ENCODE results near the gene CGN. TPM values are rescaled to one million over a fixed set of nuclear protein-coding genes. Genes with fewer than 3 reads are reported as not detected.

Gene CGN
- polyA plus RNA-seq, 1 donor = 145 TPM

DNA sequence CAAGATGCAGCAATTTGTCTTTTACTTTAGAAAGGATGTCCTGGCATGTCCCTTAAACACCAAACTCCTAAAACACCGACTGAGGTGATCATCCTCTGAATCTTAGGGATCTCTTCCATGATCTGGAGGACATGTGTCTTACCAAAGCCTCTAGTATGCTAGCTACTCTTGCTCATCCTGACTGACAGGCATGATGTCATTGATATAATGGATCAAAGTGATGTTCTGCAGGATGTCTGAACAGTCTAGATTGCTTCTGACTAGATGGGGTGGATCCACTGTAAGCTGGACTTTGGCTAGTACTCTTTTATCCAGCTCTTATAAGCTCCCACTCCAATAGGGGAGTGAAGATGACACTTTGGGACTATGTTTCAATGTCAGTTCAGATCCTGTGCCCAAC lies 11.3 kb upstream of the CGN start:
- H3K27ac ChIP-seq (ENCODE audit: low read length) = peak overlapping the region; percentile 74
- DNase-seq = no peak
- WGBS (ENCODE audit: insufficient coverage, low lambda C conversion rate) = no CpG with 5 or more reads among the region's 1 CpG
- no peaks in the 10 kb centered on the region for H3K27me3 ChIP-seq (ENCODE audit: control insufficient read depth, insufficient read depth, low read length)
- H3K9me3 ChIP-seq (ENCODE audit: control insufficient read depth, low read depth, low read length) = no peaks in the 10 kb centered on the region
- H3K4me3 ChIP-seq (ENCODE audit: low read length) = no peak overlapping the region
- H3K4me1 ChIP-seq (ENCODE audit: control insufficient read depth, insufficient read depth, low read length) = peaks cover 44% of the 10 kb centered on the region
- no peaks in the 10 kb centered on the region for H3K36me3 ChIP-seq (ENCODE audit: control insufficient read depth, insufficient read depth, low read length)

DNA sequence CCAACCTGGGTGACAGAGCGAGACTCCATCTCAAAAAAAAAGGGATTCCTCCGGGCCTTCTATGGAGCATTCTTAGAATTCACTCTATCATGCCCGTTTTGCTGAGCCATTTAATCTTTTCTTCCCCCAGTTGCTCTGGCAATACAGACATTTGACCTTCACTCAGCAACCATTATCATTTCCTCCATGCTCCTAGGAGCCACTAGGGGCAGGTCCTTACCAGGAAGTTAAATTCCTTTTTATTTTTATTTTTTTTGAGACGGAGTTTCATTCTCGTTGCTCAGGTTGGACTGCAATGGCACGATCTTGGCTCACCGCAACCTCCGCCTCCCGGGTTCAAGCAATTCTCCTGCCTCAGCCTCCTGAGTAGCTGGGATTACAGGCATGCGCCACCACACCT lies 9.7 kb upstream of the CGN start:
- H3K27ac ChIP-seq (ENCODE audit: low read length) = peak overlapping the region; percentile 86
- WGBS (ENCODE audit: insufficient coverage, low lambda C conversion rate) = no CpG with 5 or more reads among the region's 10 CpGs
- peak; percentile 58 to 86 for DNase-seq

DNA sequence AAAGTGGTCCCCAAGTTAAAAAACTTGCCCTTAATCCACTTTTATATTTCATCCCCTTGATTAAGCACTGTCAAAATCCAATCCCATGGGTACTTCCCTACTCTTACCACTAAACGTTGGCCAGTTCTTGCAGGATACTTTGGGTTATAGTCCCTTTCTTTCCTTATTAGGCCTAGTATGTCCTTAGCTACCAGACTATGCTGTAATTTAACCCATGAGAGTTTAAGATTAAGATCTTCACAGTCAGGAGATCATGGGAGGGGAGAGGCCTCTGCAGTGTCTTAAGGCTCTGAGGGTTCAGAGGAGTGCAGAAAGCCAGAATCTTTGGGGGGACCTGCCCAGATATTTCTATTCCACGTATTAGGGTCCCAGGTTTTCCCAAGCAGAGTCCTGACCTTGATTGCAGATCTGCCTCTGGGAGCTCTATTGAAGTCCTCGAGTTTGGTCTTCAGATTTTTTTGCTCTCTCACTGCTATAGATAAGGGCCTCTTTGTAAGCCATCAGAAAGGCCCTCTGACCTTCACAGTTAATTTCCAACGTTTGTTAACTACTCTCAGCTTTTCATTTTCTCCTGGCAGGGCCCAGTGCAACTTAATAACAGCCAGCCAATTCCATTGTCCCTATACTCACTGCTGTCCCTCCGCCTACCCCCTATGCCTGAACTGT lies 9.0 kb upstream of the CGN start:
- Histone ChIP-seq H3K27me3 (ENCODE audit: control insufficient read depth, insufficient read depth, low read length) (no peaks in the 10 kb centered on the region), H3K9me3 (ENCODE audit: control insufficient read depth, low read depth, low read length) (no peaks in the 10 kb centered on the region), H3K4me3 (ENCODE audit: low read length) (no peak overlapping the region), H3K27ac (ENCODE audit: low read length) (peak overlapping the region; percentile 86), H3K36me3 (ENCODE audit: control insufficient read depth, insufficient read depth, low read length) (no peaks in the 10 kb centered on the region), H3K4me1 (ENCODE audit: control insufficient read depth, insufficient read depth, low read length) (peaks cover 36% of the 10 kb centered on the region)
- peak in 1 of 2 donors; percentile 75 for DNase-seq
- no CpG with 5 or more reads among the region's 5 CpGs for WGBS (ENCODE audit: insufficient coverage, low lambda C conversion rate)

More for the DNA sequence above, 9.7 kb upstream of the CGN start:
- H3K4me3 ChIP-seq (ENCODE audit: low read length) = no peak overlapping the region
- no peaks in the 10 kb centered on the region for H3K9me3 ChIP-seq (ENCODE audit: control insufficient read depth, low read depth, low read length)
- no peaks in the 10 kb centered on the region for H3K27me3 ChIP-seq (ENCODE audit: control insufficient read depth, insufficient read depth, low read length)
- peaks cover 36% of the 10 kb centered on the region for H3K4me1 ChIP-seq (ENCODE audit: control insufficient read depth, insufficient read depth, low read length)
- no peaks in the 10 kb centered on the region for H3K36me3 ChIP-seq (ENCODE audit: control insufficient read depth, insufficient read depth, low read length)

DNA sequence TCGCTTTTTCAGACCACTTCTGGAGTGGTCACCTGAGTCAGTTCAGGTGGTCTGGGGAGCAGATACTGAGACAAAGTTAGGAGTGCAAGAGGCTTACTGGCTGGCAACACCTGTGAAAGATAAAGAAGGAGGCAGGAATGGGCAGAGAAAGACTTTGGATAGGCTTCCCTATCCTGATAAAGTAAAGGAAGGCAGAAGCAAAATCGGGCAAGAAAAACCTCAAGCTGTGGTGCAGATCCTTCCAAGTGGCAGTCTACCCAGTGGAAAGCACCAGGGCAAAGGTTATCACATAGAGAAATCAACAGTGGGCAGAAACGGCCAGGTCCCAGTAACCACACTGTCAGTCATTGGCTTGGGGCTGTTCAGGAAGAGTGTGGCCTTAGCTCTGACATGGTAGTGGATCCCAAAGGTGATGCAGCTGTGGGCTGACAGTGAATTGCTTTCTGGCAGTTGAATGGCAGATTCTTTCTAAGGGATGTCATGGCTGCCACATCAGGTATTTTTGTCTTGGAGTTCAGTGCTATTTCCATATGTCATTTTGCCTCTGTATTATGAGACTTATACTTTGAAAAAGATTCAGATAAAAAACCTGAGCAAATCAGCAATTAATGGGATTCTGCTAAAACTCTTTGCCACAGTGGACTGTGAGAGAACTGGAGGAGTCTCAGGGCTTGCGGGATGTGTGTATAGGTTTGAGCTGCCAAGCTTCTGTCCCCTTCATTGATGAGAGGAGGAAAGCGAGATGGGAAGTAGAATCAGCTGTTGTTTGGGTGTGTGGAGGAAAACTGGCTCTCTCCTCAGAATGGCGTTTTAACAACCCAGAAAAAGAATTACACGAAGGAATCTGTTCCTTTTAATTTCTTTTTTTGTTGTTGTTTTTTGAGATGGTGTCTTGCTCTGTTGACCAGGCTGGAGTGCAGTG lies 8.1 kb upstream of the CGN start:
- DNase-seq = peak in 1 of 2 donors; percentile 48
- H3K36me3 ChIP-seq (ENCODE audit: control insufficient read depth, insufficient read depth, low read length) = no peaks in the 10 kb centered on the region
- no peaks in the 10 kb centered on the region for H3K9me3 ChIP-seq (ENCODE audit: control insufficient read depth, low read depth, low read length)
- no CpG with 5 or more reads among the region's 7 CpGs for WGBS (ENCODE audit: insufficient coverage, low lambda C conversion rate)
- no peak overlapping the region for H3K4me3 ChIP-seq (ENCODE audit: low read length)
- no peaks in the 10 kb centered on the region for H3K27me3 ChIP-seq (ENCODE audit: control insufficient read depth, insufficient read depth, low read length)
- H3K27ac ChIP-seq (ENCODE audit: low read length) = peak overlapping the region; percentile 86
- H3K4me1 ChIP-seq (ENCODE audit: control insufficient read depth, insufficient read depth, low read length) = peaks cover 36% of the 10 kb centered on the region

DNA sequence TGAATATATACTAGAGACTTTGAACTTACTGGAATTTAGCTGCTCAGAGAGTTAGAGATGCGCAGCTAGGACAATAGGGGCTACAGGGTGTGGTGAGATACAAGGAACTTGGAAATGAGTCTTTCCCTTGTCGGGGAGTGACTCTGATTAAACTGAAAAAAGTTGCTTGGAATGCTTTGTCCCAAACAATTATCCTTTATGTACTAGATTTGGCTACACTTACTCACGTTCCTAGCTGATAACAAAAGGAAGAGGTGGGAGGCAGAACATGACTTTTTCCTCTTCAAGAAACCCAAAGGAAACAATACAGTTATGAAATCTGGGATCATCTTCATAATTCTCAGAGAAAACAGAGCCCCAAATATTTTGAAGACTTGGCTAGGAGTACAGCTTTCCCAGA lies 6.9 kb upstream of the CGN start:
- Histone ChIP-seq H3K4me1 (ENCODE audit: control insufficient read depth, insufficient read depth, low read length) (peaks cover 37% of the 10 kb centered on the region), H3K27ac (ENCODE audit: low read length) (no peak overlapping the region), H3K27me3 (ENCODE audit: control insufficient read depth, insufficient read depth, low read length) (no peaks in the 10 kb centered on the region), H3K36me3 (ENCODE audit: control insufficient read depth, insufficient read depth, low read length) (no peaks in the 10 kb centered on the region), H3K9me3 (ENCODE audit: control insufficient read depth, low read depth, low read length) (no peaks in the 10 kb centered on the region), H3K4me3 (ENCODE audit: low read length) (no peak overlapping the region)
- no CpG with 5 or more reads among the region's 3 CpGs for WGBS (ENCODE audit: insufficient coverage, low lambda C conversion rate)
- DNase-seq = no peak

DNA sequence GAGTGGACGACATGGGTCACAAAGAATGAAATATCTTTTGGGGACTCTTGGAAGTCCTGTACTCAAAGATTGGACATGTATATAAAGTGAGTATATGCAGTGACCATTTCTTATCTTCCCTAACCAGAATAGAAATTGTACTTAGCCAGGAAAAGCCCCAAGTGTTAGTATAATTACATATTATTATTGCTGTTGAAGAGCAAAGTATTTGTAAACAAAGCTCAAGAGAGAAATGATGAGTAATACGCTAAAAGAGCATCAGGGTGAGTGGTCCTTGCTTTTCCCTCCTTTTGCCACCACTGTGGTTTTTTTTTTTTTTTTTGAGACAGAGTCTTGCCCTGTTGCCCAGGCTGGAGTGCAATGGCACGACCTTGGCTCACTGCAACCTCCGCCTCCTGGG lies 6.4 kb upstream of the CGN start:
- Histone ChIP-seq H3K4me3 (ENCODE audit: low read length) (no peak overlapping the region), H3K27me3 (ENCODE audit: control insufficient read depth, insufficient read depth, low read length) (no peaks in the 10 kb centered on the region), H3K4me1 (ENCODE audit: control insufficient read depth, insufficient read depth, low read length) (peaks cover 36% of the 10 kb centered on the region), H3K9me3 (ENCODE audit: control insufficient read depth, low read depth, low read length) (no peaks in the 10 kb centered on the region), H3K27ac (ENCODE audit: low read length) (no peak overlapping the region), H3K36me3 (ENCODE audit: control insufficient read depth, insufficient read depth, low read length) (no peaks in the 10 kb centered on the region)
- WGBS (ENCODE audit: insufficient coverage, low lambda C conversion rate) = no CpG with 5 or more reads among the region's 4 CpGs
- DNase-seq = no peak

DNA sequence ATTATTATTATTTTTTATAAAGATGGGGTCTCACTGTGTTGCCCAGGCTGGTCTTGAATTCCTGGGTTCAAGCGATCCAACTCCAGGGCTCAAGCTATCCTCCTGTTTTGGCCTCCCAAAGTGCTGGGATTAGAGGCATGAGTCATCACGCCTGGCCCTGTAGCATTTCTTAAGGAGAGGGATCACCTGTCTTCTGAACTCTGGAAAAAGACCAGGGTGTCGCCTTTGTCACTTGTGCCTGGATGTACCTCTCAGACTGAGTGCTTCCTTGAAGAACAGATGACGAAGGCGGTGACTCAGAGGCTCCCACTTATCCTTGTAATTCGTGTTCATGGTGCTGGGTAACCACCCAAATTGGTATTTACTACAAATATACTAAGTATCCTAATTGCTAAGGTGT lies 2.4 kb upstream of the CGN start:
- peaks cover 2% of the 10 kb centered on the region for H3K27me3 ChIP-seq (ENCODE audit: control insufficient read depth, insufficient read depth, low read length)
- peaks cover 11% of the 10 kb centered on the region for H3K4me1 ChIP-seq (ENCODE audit: control insufficient read depth, insufficient read depth, low read length)
- H3K27ac ChIP-seq (ENCODE audit: low read length) = peak overlapping the region; percentile 99
- WGBS (ENCODE audit: insufficient coverage, low lambda C conversion rate) = no CpG with 5 or more reads among the region's 6 CpGs
- peak; percentile 81 to 92 for DNase-seq
- H3K9me3 ChIP-seq (ENCODE audit: control insufficient read depth, low read depth, low read length) = no peaks in the 10 kb centered on the region
- no peak overlapping the region for H3K4me3 ChIP-seq (ENCODE audit: low read length)
- H3K36me3 ChIP-seq (ENCODE audit: control insufficient read depth, insufficient read depth, low read length) = no peaks in the 10 kb centered on the region

DNA sequence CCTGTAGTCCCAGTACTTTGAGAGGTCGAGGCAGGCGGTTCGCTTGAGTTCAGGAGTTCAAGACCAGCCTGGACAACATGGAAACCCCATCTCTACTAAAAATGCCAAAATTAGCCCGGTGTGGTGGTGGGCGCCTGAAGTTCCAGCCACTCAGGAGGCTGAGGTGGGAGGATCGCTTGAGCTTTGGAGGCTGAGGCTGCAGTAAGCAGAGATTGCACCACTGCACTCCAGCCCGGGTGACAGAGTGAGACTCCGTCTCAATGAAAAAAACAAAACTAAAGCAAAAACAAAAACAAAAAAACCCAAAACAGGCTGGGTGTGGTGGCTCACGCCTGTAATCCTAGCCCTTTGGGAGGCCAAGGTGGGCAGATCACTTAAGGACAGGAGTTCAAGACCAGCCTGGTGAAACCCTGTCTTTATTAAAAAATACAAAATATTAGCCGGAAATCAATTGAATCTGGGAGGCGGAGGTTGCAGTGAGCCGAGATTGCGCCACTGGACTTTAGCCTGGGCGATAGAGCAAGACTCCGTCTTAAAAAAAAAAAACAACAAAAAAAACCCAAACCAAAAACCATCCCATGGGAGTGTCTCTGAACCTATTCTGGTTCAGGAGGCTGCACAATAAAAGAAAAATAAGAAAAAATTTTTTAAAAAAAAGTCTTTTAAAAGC lies 1.7 kb upstream of the CGN start:
- H3K9me3 ChIP-seq (ENCODE audit: control insufficient read depth, low read depth, low read length) = no peaks in the 10 kb centered on the region
- H3K27ac ChIP-seq (ENCODE audit: low read length) = peak overlapping the region; percentile 99
- WGBS (ENCODE audit: insufficient coverage, low lambda C conversion rate) = 0% methylated on average over 2 of the region's 15 CpGs
- DNase-seq = peak; percentile 42 to 45
- H3K4me3 ChIP-seq (ENCODE audit: low read length) = peak overlapping the region; percentile 59
- H3K36me3 ChIP-seq (ENCODE audit: control insufficient read depth, insufficient read depth, low read length) = no peaks in the 10 kb centered on the region
- H3K4me1 ChIP-seq (ENCODE audit: control insufficient read depth, insufficient read depth, low read length) = peaks cover 12% of the 10 kb centered on the region
- H3K27me3 ChIP-seq (ENCODE audit: control insufficient read depth, insufficient read depth, low read length) = peaks cover 2% of the 10 kb centered on the region

DNA sequence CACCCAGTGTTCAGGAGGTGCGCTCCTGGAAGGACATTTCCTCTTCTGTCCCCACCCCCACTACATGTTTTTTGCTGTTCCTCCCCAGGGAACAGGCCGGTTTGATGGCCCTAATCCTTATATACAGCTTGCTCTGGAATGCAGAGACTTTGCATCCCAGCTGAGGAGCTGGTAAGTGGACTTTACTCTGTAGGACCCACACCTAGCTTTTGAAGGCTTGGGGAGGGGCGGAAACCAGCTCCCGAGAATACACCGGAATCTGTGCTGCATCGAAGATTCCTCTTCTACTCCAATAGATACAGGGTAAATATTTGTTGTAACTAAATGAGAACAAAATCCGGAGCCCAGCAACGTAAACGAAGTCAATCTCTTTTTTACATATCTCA lies 1.2 kb upstream of the CGN start:
- peaks cover 2% of the 10 kb centered on the region for H3K27me3 ChIP-seq (ENCODE audit: control insufficient read depth, insufficient read depth, low read length)
- H3K9me3 ChIP-seq (ENCODE audit: control insufficient read depth, low read depth, low read length) = no peaks in the 10 kb centered on the region
- H3K4me1 ChIP-seq (ENCODE audit: control insufficient read depth, insufficient read depth, low read length) = peaks cover 17% of the 10 kb centered on the region
- WGBS (ENCODE audit: insufficient coverage, low lambda C conversion rate) = 14% methylated on average over 1 of the region's 9 CpGs
- H3K4me3 ChIP-seq (ENCODE audit: low read length) = peak overlapping the region; percentile 59
- peak; percentile 92 to 94 for DNase-seq
- peak overlapping the region; percentile 99 for H3K27ac ChIP-seq (ENCODE audit: low read length)
- H3K36me3 ChIP-seq (ENCODE audit: control insufficient read depth, insufficient read depth, low read length) = no peaks in the 10 kb centered on the region

DNA sequence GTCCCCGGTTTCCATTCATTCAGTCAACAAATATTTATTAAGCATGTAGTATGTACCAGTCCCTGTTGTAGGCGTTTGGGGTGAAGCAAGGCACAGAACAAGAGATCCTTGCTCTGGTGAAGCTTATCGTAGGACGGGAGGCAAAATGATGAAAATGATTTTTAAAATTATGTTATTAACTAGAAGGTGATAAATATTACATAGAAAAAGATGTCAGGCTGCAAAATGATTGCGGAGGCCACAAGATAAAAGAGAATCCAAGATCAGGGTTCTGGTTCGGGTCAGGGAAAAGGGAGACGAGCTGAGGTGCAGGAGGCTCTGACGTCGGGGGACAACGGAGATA lies 602 bp upstream of the CGN start:
- H3K4me1 ChIP-seq (ENCODE audit: control insufficient read depth, insufficient read depth, low read length) = peaks cover 23% of the 10 kb centered on the region
- peak overlapping the region; percentile 59 for H3K4me3 ChIP-seq (ENCODE audit: low read length)
- 10% methylated on average over 4 of the region's 10 CpGs for WGBS (ENCODE audit: insufficient coverage, low lambda C conversion rate)
- no peaks in the 10 kb centered on the region for H3K9me3 ChIP-seq (ENCODE audit: control insufficient read depth, low read depth, low read length)
- DNase-seq = no peak
- peaks cover 2% of the 10 kb centered on the region for H3K27me3 ChIP-seq (ENCODE audit: control insufficient read depth, insufficient read depth, low read length)
- peak overlapping the region; percentile 99 for H3K27ac ChIP-seq (ENCODE audit: low read length)
- H3K36me3 ChIP-seq (ENCODE audit: control insufficient read depth, insufficient read depth, low read length) = no peaks in the 10 kb centered on the region

Data from large intestine (tissue), 3 donors.